ENCODE data around the gene MRPL11.

MRPL11 gene

DNA sequence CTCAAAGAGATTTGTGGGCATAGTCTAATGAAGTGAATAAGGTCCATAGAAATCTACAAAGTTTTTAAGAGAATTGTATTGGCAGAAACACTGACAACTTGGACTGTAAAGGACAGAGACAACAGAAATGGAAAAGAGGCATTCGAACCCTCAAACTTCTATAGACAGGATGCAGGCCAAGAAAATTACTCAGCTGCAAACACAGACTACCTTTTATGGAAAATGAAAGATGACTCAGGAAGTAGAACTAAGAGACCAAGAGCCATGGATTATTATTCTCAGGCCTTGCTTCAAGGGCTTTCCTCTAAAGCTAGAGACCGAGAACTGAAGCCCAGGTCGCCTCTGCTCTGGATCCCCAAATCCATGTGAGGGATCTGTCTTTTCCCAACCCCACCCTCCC is 24.3 kb upstream of the MRPL11 start:
- Mint-ChIP-seq H3K27me3 (ENCODE audit: low read depth) (peaks cover 5% of the 10 kb centered on the region), H3K4me1 (peaks cover 16% of the 10 kb centered on the region), H3K9me3 (peaks cover 6% of the 10 kb centered on the region), H3K4me3 (no peak overlapping the region), H3K27ac (no peak overlapping the region), H3K36me3 (ENCODE audit: low read depth) (no peaks in the 10 kb centered on the region)
- TF ChIP-seq, protein P1, sequence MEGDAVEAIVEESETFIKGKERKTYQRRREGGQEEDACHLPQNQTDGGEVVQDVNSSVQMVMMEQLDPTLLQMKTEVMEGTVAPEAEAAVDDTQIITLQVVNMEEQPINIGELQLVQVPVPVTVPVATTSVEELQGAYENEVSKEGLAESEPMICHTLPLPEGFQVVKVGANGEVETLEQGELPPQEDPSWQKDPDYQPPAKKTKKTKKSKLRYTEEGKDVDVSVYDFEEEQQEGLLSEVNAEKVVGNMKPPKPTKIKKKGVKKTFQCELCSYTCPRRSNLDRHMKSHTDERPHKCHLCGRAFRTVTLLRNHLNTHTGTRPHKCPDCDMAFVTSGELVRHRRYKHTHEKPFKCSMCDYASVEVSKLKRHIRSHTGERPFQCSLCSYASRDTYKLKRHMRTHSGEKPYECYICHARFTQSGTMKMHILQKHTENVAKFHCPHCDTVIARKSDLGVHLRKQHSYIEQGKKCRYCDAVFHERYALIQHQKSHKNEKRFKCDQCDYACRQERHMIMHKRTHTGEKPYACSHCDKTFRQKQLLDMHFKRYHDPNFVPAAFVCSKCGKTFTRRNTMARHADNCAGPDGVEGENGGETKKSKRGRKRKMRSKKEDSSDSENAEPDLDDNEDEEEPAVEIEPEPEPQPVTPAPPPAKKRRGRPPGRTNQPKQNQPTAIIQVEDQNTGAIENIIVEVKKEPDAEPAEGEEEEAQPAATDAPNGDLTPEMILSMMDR (IDR thresholded peaks at IDR 0.05; ENCODE audit: unreplicated experiment in 3 of 3) = no peak

DNA sequence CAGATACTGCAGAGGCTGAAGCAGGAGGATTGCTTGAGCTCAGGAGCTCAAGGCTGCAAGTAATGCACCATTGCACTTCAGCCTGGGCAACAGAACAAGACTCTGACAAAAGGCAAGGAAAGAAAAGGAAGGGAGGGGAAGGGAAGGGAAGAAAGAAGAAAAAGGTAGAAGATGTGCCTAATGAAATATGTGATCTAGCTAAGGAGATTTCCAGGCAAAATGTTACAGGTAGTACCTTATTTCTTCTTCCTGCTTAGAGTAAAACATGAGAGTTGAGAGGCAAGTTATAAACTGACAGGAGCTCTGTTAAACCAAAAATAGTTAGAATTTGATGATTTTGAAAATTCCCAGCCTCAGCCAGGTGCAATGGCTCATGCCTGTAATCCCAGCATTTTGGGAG is 23.4 kb upstream of the MRPL11 start:
- Mint-ChIP-seq H3K4me3 (no peak overlapping the region), H3K27me3 (ENCODE audit: low read depth) (peaks cover 3% of the 10 kb centered on the region), H3K27ac (no peak overlapping the region), H3K36me3 (ENCODE audit: low read depth) (no peaks in the 10 kb centered on the region), H3K4me1 (peaks cover 16% of the 10 kb centered on the region), H3K9me3 (peaks cover 6% of the 10 kb centered on the region)
- TF ChIP-seq, protein P1 (IDR thresholded peaks at IDR 0.05; ENCODE audit: unreplicated experiment in 3 of 3) = no peak

DNA sequence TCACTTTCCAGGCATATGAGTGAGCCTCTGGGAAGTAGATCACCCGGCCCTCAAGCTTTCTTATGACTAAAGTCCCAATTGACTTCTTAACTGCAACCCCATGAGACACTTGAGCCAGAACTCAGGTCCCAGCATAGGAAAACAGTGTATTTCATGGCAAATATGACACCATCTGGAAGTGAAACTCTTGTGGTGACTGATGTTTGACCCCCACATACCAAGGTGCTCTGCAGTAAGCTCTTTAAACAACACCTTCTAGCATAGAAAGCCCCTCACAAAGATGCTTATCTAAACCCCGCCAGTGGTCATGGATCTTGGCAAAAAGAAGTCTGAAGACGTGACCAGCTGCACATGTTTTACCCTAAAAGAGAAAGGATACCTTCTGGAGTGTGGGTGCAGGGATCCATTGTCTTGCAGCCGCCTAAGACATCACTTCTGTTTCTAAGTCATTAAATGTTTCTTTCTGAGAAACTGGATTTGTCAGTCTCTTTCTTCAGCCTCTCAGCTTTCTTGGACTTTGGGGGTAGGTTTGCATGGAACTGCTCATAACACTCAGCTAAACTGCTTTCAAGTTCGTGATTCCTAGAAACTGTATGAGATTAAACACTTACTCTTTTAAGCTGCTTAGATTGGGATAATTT is 20.6 kb upstream of the MRPL11 start:
- H3K4me3 Mint-ChIP-seq = no peak overlapping the region
- no peak overlapping the region for H3K27ac Mint-ChIP-seq
- TF ChIP-seq, protein P1 (IDR thresholded peaks at IDR 0.05; ENCODE audit: unreplicated experiment in 3 of 3) = no peak
- peaks cover 6% of the 10 kb centered on the region for H3K9me3 Mint-ChIP-seq
- peaks cover 12% of the 10 kb centered on the region for H3K4me1 Mint-ChIP-seq
- H3K27me3 Mint-ChIP-seq (ENCODE audit: low read depth) = peaks cover 3% of the 10 kb centered on the region
- H3K36me3 Mint-ChIP-seq (ENCODE audit: low read depth) = no peaks in the 10 kb centered on the region

- Mint-ChIP-seq H3K27ac (no peak overlapping the region), H3K4me1 (peaks cover 18% of the 10 kb centered on the region)
Measured at GRCh38 chr11:66457826-66458225, 19.2 kb upstream of the MRPL11 start.

DNA sequence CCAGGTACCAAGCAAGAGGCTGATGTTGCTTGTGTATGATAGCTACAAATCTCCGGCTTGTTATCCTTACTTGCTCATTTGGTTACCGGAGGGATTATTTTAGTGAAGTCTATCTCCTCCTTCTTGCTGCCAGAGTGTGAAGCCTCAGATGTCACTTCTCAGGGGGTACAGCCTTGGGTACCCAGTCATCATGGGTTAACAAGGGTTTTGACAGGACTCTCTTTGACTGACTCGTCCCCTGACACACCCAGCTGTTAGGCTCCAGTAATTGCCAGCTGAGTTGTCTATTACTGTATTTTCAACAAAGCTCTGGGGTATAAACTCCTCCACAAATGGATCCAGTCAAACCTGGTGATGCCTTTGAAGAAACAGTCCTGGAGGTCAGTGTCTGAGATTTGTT is 16.2 kb upstream of the MRPL11 start:
- peaks cover 12% of the 10 kb centered on the region for H3K27me3 Mint-ChIP-seq (ENCODE audit: low read depth)
- no peaks in the 10 kb centered on the region for H3K9me3 Mint-ChIP-seq
- no peak overlapping the region for H3K4me3 Mint-ChIP-seq
- peaks cover 18% of the 10 kb centered on the region for H3K4me1 Mint-ChIP-seq
- TF ChIP-seq, protein P1 (IDR thresholded peaks at IDR 0.05; ENCODE audit: unreplicated experiment in 3 of 3) = no peak
- H3K36me3 Mint-ChIP-seq (ENCODE audit: low read depth) = no peaks in the 10 kb centered on the region
- no peak overlapping the region for H3K27ac Mint-ChIP-seq

More at GRCh38 chr11:66457826-66458225, 19.2 kb upstream of the MRPL11 start:
- Mint-ChIP-seq H3K4me3 (no peak overlapping the region), H3K36me3 (ENCODE audit: low read depth) (no peaks in the 10 kb centered on the region), H3K27me3 (ENCODE audit: low read depth) (peaks cover 7% of the 10 kb centered on the region), H3K9me3 (peaks cover 5% of the 10 kb centered on the region)
- TF ChIP-seq, protein P1 (IDR thresholded peaks at IDR 0.05; ENCODE audit: unreplicated experiment in 3 of 3) = no peak

DNA sequence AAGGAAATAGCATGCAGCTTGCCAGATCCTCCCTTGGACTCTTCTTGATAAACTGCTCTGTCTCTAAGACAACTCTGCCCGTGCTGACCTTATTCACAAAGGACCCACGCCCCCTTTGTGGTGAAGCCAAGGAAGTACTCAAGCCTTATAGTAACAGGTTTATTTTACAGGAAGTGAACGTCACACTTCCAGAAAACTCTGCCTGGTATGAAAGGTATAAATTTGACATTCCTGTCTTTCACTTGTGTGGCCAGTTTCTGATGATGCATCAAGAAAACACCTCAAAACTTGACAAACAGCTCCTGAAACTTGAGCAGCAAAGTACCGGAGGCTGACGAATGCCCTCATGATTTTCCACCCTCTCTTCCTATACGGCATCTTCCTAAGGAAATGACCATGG is 15.6 kb upstream of the MRPL11 start:
- no peak overlapping the region for H3K4me3 Mint-ChIP-seq
- peaks cover 17% of the 10 kb centered on the region for H3K27me3 Mint-ChIP-seq (ENCODE audit: low read depth)
- peaks cover 18% of the 10 kb centered on the region for H3K4me1 Mint-ChIP-seq
- H3K36me3 Mint-ChIP-seq (ENCODE audit: low read depth) = no peaks in the 10 kb centered on the region
- no peaks in the 10 kb centered on the region for H3K9me3 Mint-ChIP-seq
- TF ChIP-seq, protein P1 (IDR thresholded peaks at IDR 0.05; ENCODE audit: unreplicated experiment in 3 of 3) = no peak
- peak overlapping the region in 2 of 3 experiments; percentile 0 to 68 for H3K27ac Mint-ChIP-seq
